Measurements from ENCODE around the gene CALML5. TPM values are rescaled to one million over a fixed set of nuclear protein-coding genes. Genes with fewer than 3 reads are reported as not detected.

CALML5 gene
- total RNA-seq, 1 donor from 2014 or later: not detected

DNA sequence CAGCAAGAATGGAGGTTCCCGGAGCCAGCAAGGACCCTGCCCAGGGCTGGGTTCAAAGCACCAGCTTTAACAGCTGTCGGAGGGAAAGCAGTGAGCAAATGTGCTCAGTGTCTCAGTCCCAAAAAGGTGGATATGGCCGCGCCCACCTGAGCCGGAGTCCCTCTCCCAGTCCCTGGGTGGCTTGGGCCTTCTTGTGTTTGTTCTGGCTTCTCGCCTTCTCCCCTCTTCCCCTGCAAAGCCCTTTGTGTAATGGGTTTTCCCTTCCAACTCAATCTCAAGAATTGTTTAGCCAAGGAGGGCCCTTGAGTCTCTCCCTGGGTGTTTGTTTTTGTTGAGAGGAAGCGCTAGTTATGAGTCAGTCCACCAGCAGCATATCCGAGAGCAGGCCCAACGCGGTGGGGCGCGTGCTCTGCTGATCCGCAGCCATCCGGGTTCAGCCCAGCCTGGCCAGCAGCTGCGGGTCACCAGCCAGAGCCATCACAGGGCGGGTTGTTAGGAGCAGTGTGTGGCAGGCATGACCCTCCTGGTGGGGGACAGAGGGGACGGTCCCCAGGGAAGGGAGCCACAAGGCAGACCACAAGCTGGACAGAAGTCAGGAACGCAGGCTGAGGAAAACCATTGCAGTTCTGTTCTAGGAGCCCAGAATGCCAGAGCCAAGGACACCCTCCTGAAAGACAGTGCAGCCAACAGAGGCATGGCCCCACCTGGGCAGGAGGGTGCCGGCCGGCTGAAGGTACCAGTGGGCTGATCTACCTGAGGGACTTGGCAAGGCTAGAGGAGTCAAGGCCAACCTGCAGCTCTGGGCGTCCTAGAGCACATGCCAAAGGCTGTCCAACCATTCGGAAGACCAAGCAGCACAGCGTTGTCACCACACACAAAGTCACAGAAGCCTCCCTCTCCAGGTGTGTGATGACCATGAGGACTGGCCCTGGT, 46.7 kb upstream of the CALML5 start:
- H3K4me3 Mint-ChIP-seq (ENCODE audit: unreplicated experiment): no peak overlapping the region
- H3K27me3 Mint-ChIP-seq (ENCODE audit: unreplicated experiment): peaks cover 6% of the 10 kb centered on the region
- TF ChIP-seq, protein P1, sequence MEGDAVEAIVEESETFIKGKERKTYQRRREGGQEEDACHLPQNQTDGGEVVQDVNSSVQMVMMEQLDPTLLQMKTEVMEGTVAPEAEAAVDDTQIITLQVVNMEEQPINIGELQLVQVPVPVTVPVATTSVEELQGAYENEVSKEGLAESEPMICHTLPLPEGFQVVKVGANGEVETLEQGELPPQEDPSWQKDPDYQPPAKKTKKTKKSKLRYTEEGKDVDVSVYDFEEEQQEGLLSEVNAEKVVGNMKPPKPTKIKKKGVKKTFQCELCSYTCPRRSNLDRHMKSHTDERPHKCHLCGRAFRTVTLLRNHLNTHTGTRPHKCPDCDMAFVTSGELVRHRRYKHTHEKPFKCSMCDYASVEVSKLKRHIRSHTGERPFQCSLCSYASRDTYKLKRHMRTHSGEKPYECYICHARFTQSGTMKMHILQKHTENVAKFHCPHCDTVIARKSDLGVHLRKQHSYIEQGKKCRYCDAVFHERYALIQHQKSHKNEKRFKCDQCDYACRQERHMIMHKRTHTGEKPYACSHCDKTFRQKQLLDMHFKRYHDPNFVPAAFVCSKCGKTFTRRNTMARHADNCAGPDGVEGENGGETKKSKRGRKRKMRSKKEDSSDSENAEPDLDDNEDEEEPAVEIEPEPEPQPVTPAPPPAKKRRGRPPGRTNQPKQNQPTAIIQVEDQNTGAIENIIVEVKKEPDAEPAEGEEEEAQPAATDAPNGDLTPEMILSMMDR (IDR thresholded peaks at IDR 0.05; ENCODE audit: unreplicated experiment): no peak
- H3K36me3 Mint-ChIP-seq (ENCODE audit: low read depth, unreplicated experiment): no peaks in the 10 kb centered on the region
- DNase-seq (ENCODE audit: low spot score): no peak
- H3K9me3 Mint-ChIP-seq (ENCODE audit: unreplicated experiment): no peaks in the 10 kb centered on the region
- peaks cover 6% of the 10 kb centered on the region for H3K4me1 Mint-ChIP-seq (ENCODE audit: unreplicated experiment)
- no peak overlapping the region for H3K27ac Mint-ChIP-seq (ENCODE audit: unreplicated experiment)

DNA sequence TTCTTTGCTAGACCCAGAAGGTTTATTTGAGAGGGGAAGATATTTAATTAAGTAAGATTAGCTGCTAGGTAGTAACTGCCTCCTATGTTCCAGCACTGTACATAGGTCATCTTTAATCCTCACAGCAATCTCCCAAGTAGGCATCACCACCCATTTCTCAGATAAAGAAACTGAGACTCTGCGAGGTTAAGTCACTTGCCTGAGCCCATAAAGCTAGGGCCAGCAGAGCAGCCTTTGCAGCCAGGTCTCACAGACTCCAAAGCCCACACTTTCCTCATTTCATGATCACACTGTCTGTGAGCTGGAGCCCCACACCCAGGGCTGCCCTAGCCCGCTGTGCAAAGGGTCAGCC, 46.0 kb upstream of the CALML5 start:
- TF ChIP-seq, protein P1 (IDR thresholded peaks at IDR 0.05; ENCODE audit: unreplicated experiment): no peak
- H3K4me1 Mint-ChIP-seq (ENCODE audit: unreplicated experiment): peaks cover 6% of the 10 kb centered on the region
- H3K27me3 Mint-ChIP-seq (ENCODE audit: unreplicated experiment): peaks cover 4% of the 10 kb centered on the region
- peaks cover 3% of the 10 kb centered on the region for H3K9me3 Mint-ChIP-seq (ENCODE audit: unreplicated experiment)
- H3K27ac Mint-ChIP-seq (ENCODE audit: unreplicated experiment): no peak overlapping the region
- H3K4me3 Mint-ChIP-seq (ENCODE audit: unreplicated experiment): no peak overlapping the region
- peaks cover 3% of the 10 kb centered on the region for H3K36me3 Mint-ChIP-seq (ENCODE audit: low read depth, unreplicated experiment)
- DNase-seq (ENCODE audit: low spot score): no peak

- H3K4me1 Mint-ChIP-seq (ENCODE audit: unreplicated experiment): peaks cover 6% of the 10 kb centered on the region
These were observed 45.6 kb upstream of the CALML5 start for GRCh38 chr10:5545011-5545410.

DNA sequence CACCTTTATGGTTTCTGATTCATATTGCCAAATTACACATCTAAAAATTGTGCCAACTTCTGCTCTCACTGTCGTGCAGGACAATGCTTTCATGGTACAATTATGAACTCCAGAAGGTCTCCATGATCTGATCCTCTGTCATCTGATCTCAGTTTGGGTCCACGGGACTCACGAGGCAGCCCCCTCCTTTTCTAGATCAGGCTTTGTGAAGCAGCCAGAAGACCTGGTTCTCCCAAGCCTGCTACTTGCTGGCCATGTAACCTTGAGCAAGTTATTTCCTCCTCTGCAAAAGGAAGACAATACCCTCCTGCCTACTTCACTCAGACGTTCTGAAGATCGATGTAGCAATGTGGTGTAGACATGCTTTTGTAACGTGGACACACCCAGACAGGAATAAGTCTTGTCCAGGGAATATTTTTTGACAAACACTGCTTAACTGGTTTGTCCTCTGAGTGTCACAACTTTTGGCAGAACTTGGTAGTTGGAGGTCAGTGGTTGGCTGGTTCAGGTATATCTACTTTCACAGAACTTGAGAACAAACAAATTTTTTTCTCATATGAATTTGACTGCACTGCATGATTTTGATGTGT, 44.9 kb upstream of the CALML5 start:
- H3K36me3 Mint-ChIP-seq (ENCODE audit: low read depth, unreplicated experiment): peaks cover 4% of the 10 kb centered on the region
- DNase-seq (ENCODE audit: low spot score): no peak
- H3K4me3 Mint-ChIP-seq (ENCODE audit: unreplicated experiment): no peak overlapping the region
- peaks cover 6% of the 10 kb centered on the region for H3K27me3 Mint-ChIP-seq (ENCODE audit: unreplicated experiment)
- TF ChIP-seq, protein P1 (IDR thresholded peaks at IDR 0.05; ENCODE audit: unreplicated experiment): no peak
- H3K4me1 Mint-ChIP-seq (ENCODE audit: unreplicated experiment): peaks cover 8% of the 10 kb centered on the region
- H3K27ac Mint-ChIP-seq (ENCODE audit: unreplicated experiment): no peak overlapping the region
- peaks cover 4% of the 10 kb centered on the region for H3K9me3 Mint-ChIP-seq (ENCODE audit: unreplicated experiment)

More at GRCh38 chr10:5545011-5545410, 45.6 kb upstream of the CALML5 start:
- Mint-ChIP-seq H3K27me3 (ENCODE audit: unreplicated experiment) (peaks cover 4% of the 10 kb centered on the region), H3K9me3 (ENCODE audit: unreplicated experiment) (peaks cover 4% of the 10 kb centered on the region), H3K36me3 (ENCODE audit: low read depth, unreplicated experiment) (peaks cover 4% of the 10 kb centered on the region), H3K4me3 (ENCODE audit: unreplicated experiment) (no peak overlapping the region), H3K27ac (ENCODE audit: unreplicated experiment) (no peak overlapping the region)
- no peak for DNase-seq (ENCODE audit: low spot score)
- TF ChIP-seq, protein P1 (IDR thresholded peaks at IDR 0.05; ENCODE audit: unreplicated experiment): no peak

DNA sequence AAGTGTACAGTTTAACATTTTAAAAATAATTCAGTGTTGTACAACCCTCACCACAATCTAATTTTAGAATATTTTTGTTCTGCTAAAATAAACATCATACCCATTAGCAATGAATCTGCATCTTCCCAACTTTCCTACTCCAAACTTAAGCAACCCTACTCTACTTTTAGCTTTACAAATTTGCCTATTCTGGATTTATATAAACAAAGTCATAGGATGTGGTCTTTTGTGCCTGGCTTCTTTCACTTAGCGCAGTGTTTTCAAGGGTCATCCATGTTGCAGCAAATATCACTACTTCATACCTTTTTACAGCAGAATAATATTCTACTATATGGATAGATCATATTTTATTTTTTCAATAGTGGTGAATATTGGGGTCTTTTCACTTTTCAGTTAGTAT, 44.3 kb upstream of the CALML5 start:
- peaks cover 4% of the 10 kb centered on the region for H3K36me3 Mint-ChIP-seq (ENCODE audit: low read depth, unreplicated experiment)
- no peak overlapping the region for H3K4me3 Mint-ChIP-seq (ENCODE audit: unreplicated experiment)

More for the DNA sequence above, 44.3 kb upstream of the CALML5 start:
- no peak overlapping the region for H3K27ac Mint-ChIP-seq (ENCODE audit: unreplicated experiment)
- H3K9me3 Mint-ChIP-seq (ENCODE audit: unreplicated experiment): peaks cover 4% of the 10 kb centered on the region
- H3K27me3 Mint-ChIP-seq (ENCODE audit: unreplicated experiment): peaks cover 7% of the 10 kb centered on the region
- DNase-seq (ENCODE audit: low spot score): no peak
- H3K4me1 Mint-ChIP-seq (ENCODE audit: unreplicated experiment): peaks cover 15% of the 10 kb centered on the region
- TF ChIP-seq, protein P1 (IDR thresholded peaks at IDR 0.05; ENCODE audit: unreplicated experiment): no peak
